IMR-90 (cell line): ENCODE results near the gene GTF2A2. TPM values are rescaled to one million over a fixed set of nuclear protein-coding genes. Genes with fewer than 3 reads are reported as not detected.
A peak's percentile ranks its signal among the peaks of the same experiment; 100 is the strongest.
"Not testable (repeated sequence)": the region's sequence is repeated elsewhere in the genome, so short reads cannot be mapped to it uniquely, and the experiment has no call there.

ENCODE experiments used
- ATAC-seq: fragments of 200-7000 bp; cut with Tn5 transposase; 2 replicates; pipeline ENCODE4 v1.9.1; 2020; ENCODE audit warnings: low read depth, mild to moderate bottlenecking, moderate library complexity
- BruUV-seq: library from RNA; stranded (reverse); fragments of 400-500 nt; replicated peaks from 2 replicates; lab custom pipeline; 2021; lab: Mats Ljungman, UMichigan
- CTCF ChIA-PET: fragments of 300-600 bp; formaldehyde crosslinking; extraction: SDS; loops from one replicate; lab custom pipeline; 2021; ENCODE audit warnings: antibody characterized with exemption; lab: Yijun Ruan, JAX
- POLR2A ChIA-PET: fragments of 300-600 bp; sonication (Branson Sonifier 250); formaldehyde crosslinking; loops from one replicate; lab custom pipeline; 2022; ENCODE audit warnings: antibody characterized with exemption; ENCODE audit not compliant: unreplicated experiment; lab: Charles Lee
- DNase-seq: peaks from one replicate; pipeline ENCODE4 v3.0.0; 2013
- H2AFZ ChIP-seq: replicated peaks from 2 replicates; pipeline ENCODE3; 2013; ENCODE audit warnings: low read length, mild to moderate bottlenecking; ENCODE audit not compliant: poor library complexity
- H2AK5ac ChIP-seq: 2 replicates; pipeline ENCODE4 v1.6.1; 2013; ENCODE audit warnings: low read depth, low read length, inconsistent platforms
- H2AK9ac ChIP-seq: replicated peaks from 2 replicates; pipeline ENCODE3; 2013; ENCODE audit warnings: mild to moderate bottlenecking, low read depth, low read length, moderate library complexity; ENCODE audit not compliant: poor library complexity
- H2BK120ac ChIP-seq: 2 replicates; pipeline ENCODE4 v1.6.1; 2013; ENCODE audit warnings: low read depth, low read length, inconsistent platforms
- H2BK15ac ChIP-seq: 3 replicates; pipeline ENCODE4 v1.6.1; 2013; ENCODE audit warnings: low read depth, low read length, inconsistent platforms
- H2BK20ac ChIP-seq: 2 replicates; pipeline ENCODE4 v1.6.1; 2013; ENCODE audit warnings: low read depth, mild to moderate bottlenecking, inconsistent platforms, low read length, moderate library complexity
- H2BK5ac ChIP-seq: 2 replicates; pipeline ENCODE4 v1.6.1; 2013; ENCODE audit warnings: mild to moderate bottlenecking, low read depth, low read length, inconsistent platforms; ENCODE audit not compliant: poor library complexity, severe bottlenecking
- H3K14ac ChIP-seq: replicated peaks from 2 replicates; pipeline ENCODE4 v1.6.1; 2013; ENCODE audit warnings: low read depth, low read length, inconsistent platforms
- H3K18ac ChIP-seq: 2 replicates; pipeline ENCODE4 v1.6.1; 2013; ENCODE audit warnings: low read depth, low read length, control low read depth
- H3K23ac ChIP-seq: 2 replicates; pipeline ENCODE4 v1.6.1; 2013; ENCODE audit warnings: low read depth, low read length, inconsistent platforms
- H3K27ac ChIP-seq: 2 replicates; pipeline ENCODE4 v1.5.1; 2013; ENCODE audit warnings: mild to moderate bottlenecking, control low read depth, low read length; ENCODE audit not compliant: insufficient read depth
- H3K27me3 ChIP-seq: 2 replicates; pipeline ENCODE4 v1.6.1; 2013; ENCODE audit warnings: low read length; ENCODE audit not compliant: control insufficient read depth, insufficient read depth
- H3K36me3 ChIP-seq: 2 replicates; pipeline ENCODE4 v1.6.1; 2013; ENCODE audit warnings: low read length, mixed read lengths; ENCODE audit not compliant: control insufficient read depth, insufficient read depth
- H3K4ac ChIP-seq: 2 replicates; pipeline ENCODE4 v1.6.1; 2013; ENCODE audit warnings: low read depth, low read length, inconsistent platforms
- H3K4me1 ChIP-seq: 2 replicates; pipeline ENCODE4 v1.6.1; 2013; ENCODE audit warnings: low read length, mixed read lengths; ENCODE audit not compliant: control insufficient read depth, insufficient read depth
- H3K4me2 ChIP-seq: 2 replicates; pipeline ENCODE4 v1.6.1; 2013; ENCODE audit warnings: low read depth, mild to moderate bottlenecking, control low read depth, low read length, moderate library complexity
- H3K4me3 ChIP-seq: 2 replicates; pipeline ENCODE4 v1.5.1; 2013; ENCODE audit warnings: low read depth, mild to moderate bottlenecking, control low read depth, low read length, moderate library complexity; ENCODE audit not compliant: insufficient read depth
- H3K56ac ChIP-seq: 2 replicates; pipeline ENCODE4 v1.6.1; 2013; ENCODE audit warnings: low read length, inconsistent platforms; ENCODE audit not compliant: insufficient read depth; ENCODE audit errors: extremely low read depth
- H3K79me1 ChIP-seq, 2 experiments: 2 replicates each; pipeline ENCODE4 v1.6.1; 2013; ENCODE audit warnings: low read length in 2 of 2, inconsistent platforms in 1 of 2, low read depth in 1 of 2
- H3K9ac ChIP-seq: 2 replicates; pipeline ENCODE4 v1.6.1; 2013; ENCODE audit warnings: low read depth, low read length, control low read depth
- H3K9me1 ChIP-seq: 2 replicates; pipeline ENCODE4 v1.6.1; 2013; ENCODE audit warnings: low read length, inconsistent platforms; ENCODE audit not compliant: insufficient read depth
- H3K9me3 ChIP-seq: 2 replicates; pipeline ENCODE4 v1.6.1; 2013; ENCODE audit warnings: low read length; ENCODE audit not compliant: control insufficient read depth, insufficient read depth
- H4K20me1 ChIP-seq: 2 replicates; pipeline ENCODE4 v1.6.1; 2013; ENCODE audit warnings: low read length, inconsistent platforms; ENCODE audit not compliant: insufficient read depth
- H4K5ac ChIP-seq: 2 replicates; pipeline ENCODE4 v1.6.1; 2013; ENCODE audit warnings: mild to moderate bottlenecking, low read depth, low read length, control low read depth
- H4K8ac ChIP-seq, 2 experiments: 2 replicates each; pipeline ENCODE4 v1.6.1; 2013; ENCODE audit warnings: low read depth in 2 of 2, low read length in 2 of 2, control low read depth in 1 of 2, inconsistent platforms in 1 of 2
- H4K91ac ChIP-seq: 2 replicates; pipeline ENCODE4 v1.6.1; 2013; ENCODE audit warnings: low read depth, low read length, inconsistent platforms; ENCODE audit not compliant: insufficient read depth
- FOS ChIP-seq: fragments of 150-350 bp; IDR thresholded peaks from 2 replicates; pipeline ENCODE4 v1.6.1; 2016; ENCODE audit warnings: low read depth, low read length
- MAFK ChIP-seq: IDR thresholded peaks from 2 replicates; pipeline ENCODE4 v1.6.1; 2012; ENCODE audit warnings: low read depth, low read length, improper control_type of control experiment
- WGBS, 2 experiments: methylation state at CpG; one replicate each; pipeline versions ENCODE4 v1.1.5 to v1.1.7; 2013; ENCODE audit warnings: missing lambda C conversion rate in 2 of 2; ENCODE audit not compliant: insufficient read length in 1 of 2; ENCODE audit errors: extremely low coverage in 2 of 2; 5-methylcytosine and 5-hydroxymethylcytosine counted together
- dilution Hi-C: fragments of 300-500 bp; cut with HindIII; formaldehyde crosslinking; loops from one replicate; pipeline ENCODE4 v1.14.3; 2018; ENCODE audit warnings: low sequenced_read_pairs; ENCODE audit not compliant: unreplicated experiment
- in situ Hi-C: fragments of 300-500 bp; cut with MboI; formaldehyde crosslinking; loops from 3 replicates; pipeline ENCODE4 v1.14.3; 2019; ENCODE audit warnings: low sequenced_read_pairs, inconsistent platforms, mixed read lengths
- intact Hi-C: fragments of 100-400 bp; cut with micrococcal nuclease; formaldehyde crosslinking; loops from 2 replicates; pipeline ENCODE4 v1.10.0; 2022
- polyA plus RNA-seq, 3 experiments: library from polyadenylated mRNA; depleted of rRNA; stranded (reverse); fragments of >200 nt; gene quantifications; 2 replicates each; pipeline ENCODE4 v1.2.3, GENCODE V29; 2012; ENCODE audit warnings: low replicate concordance in 1 of 3
- total RNA-seq: library from RNA; depleted of rRNA; stranded (reverse); fragments of >200 nt; gene quantifications from 2 replicates; pipeline ENCODE4 v1.2.3, GENCODE V29; 2012

GTF2A2 gene
- total and polyA plus RNA-seq, 2 of the 4 experiments (the other 2 are of a cell fraction) = 10.2 to 29.9 TPM

- Histone ChIP-seq H3K9ac (no peak overlapping the region), H3K4me1 (no peaks in the 10 kb centered on the region), H3K27me3 (no peaks in the 10 kb centered on the region), H3K4ac (no peak overlapping the region), H3K56ac (no peak overlapping the region), H2AK5ac (no peak overlapping the region), H4K5ac (no peak overlapping the region), H3K9me3 (no peaks in the 10 kb centered on the region), H3K79me1 (no peaks in the 10 kb centered on the region), H3K4me2 (no peak overlapping the region), H4K91ac (no peak overlapping the region), H3K23ac (no peak overlapping the region), H3K36me3 (no peaks in the 10 kb centered on the region), H2AFZ (no peak overlapping the region), H3K9me1 (no peaks in the 10 kb centered on the region), H3K27ac (no peak overlapping the region), H2AK9ac (no peak overlapping the region), H4K8ac (no peak overlapping the region), H4K20me1 (no peaks in the 10 kb centered on the region), H2BK20ac (no peak overlapping the region), H3K4me3 (no peak overlapping the region), H3K14ac (no peak overlapping the region), H2BK120ac (no peak overlapping the region), H2BK15ac (no peak overlapping the region), H3K18ac (no peak overlapping the region), H2BK5ac (no peak overlapping the region)
- POLR2A ChIA-PET = no interaction called here
- intact Hi-C loops (no loop called here), in situ Hi-C loops (loop anchor here (10.0 to 25.0 kb wide), 2 partner anchors 625 to 737 kb away; no protein-coding TSS in a partner anchor), dilution Hi-C loops (no loop called here)
- BruUV-seq = no TSS peak
- TF ChIP-seq MAFK (no peak), FOS (0 out of 2 replicates have a peak, but pooled peaks have one; percentile 4)
- DNase-seq (peak; percentile 24), ATAC-seq (no peak)
- WGBS, 2 experiments = no CpG with 5 or more reads among the region's 4 CpGs
- CTCF ChIA-PET = interaction anchor here (0.6 to 0.7 kb wide), 2 partner anchors 627 to 1517 kb away, joined by 4 read pairs; no protein-coding TSS in a partner anchor
Measured at GRCh38 chr15:59699810-59700431, 42.6 kb upstream of the GTF2A2 start.

- H2BK20ac ChIP-seq, dilution Hi-C loops, H3K9me1 ChIP-seq, H3K27me3 ChIP-seq, ATAC-seq, CTCF ChIA-PET, H3K56ac ChIP-seq, H2BK5ac ChIP-seq, BruUV-seq, H2AFZ ChIP-seq, H3K4me1 ChIP-seq, H3K79me1 ChIP-seq, H3K14ac ChIP-seq, H3K27ac ChIP-seq, H3K4me3 ChIP-seq, H2AK9ac ChIP-seq, H3K36me3 ChIP-seq, H3K23ac ChIP-seq, H3K4me2 ChIP-seq, H4K5ac ChIP-seq, H3K9ac ChIP-seq, H4K20me1 ChIP-seq, H3K4ac ChIP-seq, H2AK5ac ChIP-seq, intact Hi-C loops, H2BK120ac ChIP-seq, DNase-seq, H3K18ac ChIP-seq, H2BK15ac ChIP-seq, H3K9me3 ChIP-seq, H4K91ac ChIP-seq, H4K8ac ChIP-seq: not testable (repeated sequence)
- in situ Hi-C loops = loop anchor here (10.0 to 25.0 kb wide), 2 partner anchors 627 to 739 kb away; no protein-coding TSS in a partner anchor
- POLR2A ChIA-PET = interaction anchor here (0.6 kb wide), 1 partner anchor 615 kb away, joined by 3 read pairs; no protein-coding TSS in a partner anchor
- WGBS, 2 experiments = no CpG with 5 or more reads among the region's 4 CpGs
Measured at GRCh38 chr15:59698065-59698464, 40.8 kb upstream of the GTF2A2 start.
